ENCODE measurements around the gene DDX19B. TPM values are rescaled to one million over a fixed set of nuclear protein-coding genes. Genes with fewer than 3 reads are reported as not detected.

Gene DDX19B
- total and polyA plus RNA-seq, 10 donors = 17.5 to 35.3 (median 27.3) TPM

GRCh38 chr16:70254965-70255286 lies 44.1 kb upstream of the DDX19B start:
- Histone ChIP-seq H3K27me3 (replicated peaks in 1 of 7) (no peaks in the 10 kb centered on the region), H3K27ac (no peak overlapping the region), H3K9me3 (no peaks in the 10 kb centered on the region), H3K4me1 (peaks cover 5 to 21% (median 17%) of the 10 kb centered on the region in 6 donors), H3K36me3 (peaks cover 0 to 84% (median 74%) of the 10 kb centered on the region in 6 donors), H3K4me3 (no peak overlapping the region)
- DNase-seq = no peak
- WGBS, 5 donors = 95 to 99% (median 97%) methylated on average over 9 to 12 of the region's 12 CpGs
- TF ChIP-seq CTCF (IDR thresholded peaks at IDR 0.05 in 8 of 11, conservative IDR thresholded peaks at IDR 0.05 in 3 of 11) = no peak
- TF ChIP-seq POLR2A (IDR thresholded peaks at IDR 0.05) = no peak
- no peak for TF ChIP-seq POLR2AphosphoS5 (IDR thresholded peaks at IDR 0.05)
- intact Hi-C loops (cut with DNase I; ENCODE audit: low total_unique reads) = no loop called here

- Histone ChIP-seq H3K9me3 (no peaks in the 10 kb centered on the region), H3K27ac (no peak overlapping the region), H3K4me3 (no peak overlapping the region), H3K27me3 (replicated peaks in 1 of 7) (no peaks in the 10 kb centered on the region), H3K4me1 (peaks cover 0 to 15% (median 11%) of the 10 kb centered on the region in 6 donors), H3K36me3 (peaks cover 0 to 87% (median 80%) of the 10 kb centered on the region in 6 donors)
- no peak for DNase-seq
- 87 to 97% (median 91%) methylated on average over 9 of the region's 9 CpGs for WGBS, 5 donors
- intact Hi-C loops (cut with DNase I; ENCODE audit: low total_unique reads) = no loop called here
- TF ChIP-seq POLR2AphosphoS5 (IDR thresholded peaks at IDR 0.05) (no peak), POLR2A (IDR thresholded peaks at IDR 0.05) (no peak), CTCF (IDR thresholded peaks at IDR 0.05 in 8 of 11, conservative IDR thresholded peaks at IDR 0.05 in 3 of 11) (no peak)
Observed at GRCh38 chr16:70255574-70255973, 43.4 kb upstream of the DDX19B start.

GRCh38 chr16:70257391-70257790 lies 41.6 kb upstream of the DDX19B start:
- Histone ChIP-seq H3K4me1 (peaks cover 0 to 3% (median 0%) of the 10 kb centered on the region in 6 donors), H3K9me3 (no peaks in the 10 kb centered on the region), H3K36me3 (peaks cover 3 to 100% (median 95%) of the 10 kb centered on the region in 6 donors), H3K27ac (no peak overlapping the region), H3K27me3 (replicated peaks in 1 of 7) (no peaks in the 10 kb centered on the region), H3K4me3 (no peak overlapping the region)
- no peak for TF ChIP-seq CTCF (IDR thresholded peaks at IDR 0.05 in 8 of 11, conservative IDR thresholded peaks at IDR 0.05 in 3 of 11)
- intact Hi-C loops (cut with DNase I; ENCODE audit: low total_unique reads) = no loop called here
- no peak for DNase-seq
- 83 to 98% (median 91%) methylated on average over 4 of the region's 4 CpGs for WGBS, 5 donors

GRCh38 chr16:70258065-70258464 lies 40.9 kb upstream of the DDX19B start:
- 92 to 96% (median 93%) methylated on average over 14 of the region's 14 CpGs for WGBS, 5 donors
- Histone ChIP-seq H3K27ac (no peak overlapping the region), H3K4me3 (no peak overlapping the region), H3K9me3 (no peaks in the 10 kb centered on the region), H3K4me1 (no peaks in the 10 kb centered on the region), H3K36me3 (peaks cover 3 to 100% (median 95%) of the 10 kb centered on the region in 6 donors), H3K27me3 (replicated peaks in 1 of 7) (no peaks in the 10 kb centered on the region)
- DNase-seq = no peak
- no peak for TF ChIP-seq POLR2AphosphoS5 (IDR thresholded peaks at IDR 0.05)
- TF ChIP-seq CTCF (IDR thresholded peaks at IDR 0.05 in 8 of 11, conservative IDR thresholded peaks at IDR 0.05 in 3 of 11) = no peak
- no peak for TF ChIP-seq POLR2A (IDR thresholded peaks at IDR 0.05)
- intact Hi-C loops (cut with DNase I; ENCODE audit: low total_unique reads) = no loop called here
